LNCaP clone FGC (cell line): ENCODE measurements around the gene SERPINA1.

Source experiments
- DNase-seq: peaks from one replicate; pipeline ENCODE4 v3.0.0-alpha.2; 2011; ENCODE audit warnings: low read depth
- H3K4me3 ChIP-seq: 2 replicates; pipeline ENCODE4 v1.5.1; 2011; ENCODE audit warnings: mild to moderate bottlenecking, low read depth, low read length, control low read depth
- CTCF ChIP-seq: IDR thresholded peaks from 2 replicates; pipeline ENCODE4 v1.5.1; 2012; ENCODE audit warnings: mild to moderate bottlenecking; ENCODE audit not compliant: control insufficient read depth, insufficient read depth; ENCODE audit errors: extremely low read depth

The SERPINA1 gene

GRCh38 chr14:94378527-94379290, 9.7 kb downstream of the SERPINA1 start:
- no peak overlapping the region for H3K4me3 ChIP-seq
- TF ChIP-seq CTCF = no peak
- no peak for DNase-seq

DNA sequence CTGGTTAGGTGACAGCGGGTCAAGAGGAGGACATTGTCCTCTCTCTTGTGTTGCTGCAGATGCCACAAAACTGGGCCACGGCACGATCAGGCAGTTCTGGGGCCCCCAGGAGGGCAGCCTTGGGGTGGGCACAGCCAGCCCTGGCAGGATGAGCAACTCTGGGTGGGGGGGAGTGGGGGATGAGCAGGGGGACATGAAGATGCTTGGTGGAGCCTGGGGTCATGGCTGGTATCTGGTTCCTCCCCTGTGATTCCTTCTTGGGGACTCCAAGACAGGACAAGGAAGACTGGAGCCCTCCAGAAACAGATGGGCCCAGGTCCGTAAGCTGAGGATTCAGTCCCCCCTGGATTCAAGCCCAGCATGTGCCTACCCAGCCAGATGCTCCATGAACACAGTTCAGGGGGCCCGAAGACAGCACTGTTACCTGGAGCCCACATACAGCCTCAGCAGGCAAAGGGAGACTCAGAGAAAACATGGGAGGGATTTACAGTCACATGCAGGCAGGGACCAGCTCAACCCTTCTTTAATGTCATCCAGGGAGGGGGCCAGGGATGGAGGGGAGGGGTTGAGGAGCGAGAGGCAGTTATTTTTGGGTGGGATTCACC, 10.4 kb downstream of the SERPINA1 start:
- TF ChIP-seq CTCF = no peak
- DNase-seq = no peak

GRCh38 chr14:94376976-94377865, 11.2 kb downstream of the SERPINA1 start:
- H3K4me3 ChIP-seq = no peak overlapping the region
- no peak for TF ChIP-seq CTCF
- DNase-seq = no peak

More for the DNA sequence above, 10.4 kb downstream of the SERPINA1 start:
- no peak overlapping the region for H3K4me3 ChIP-seq

DNA sequence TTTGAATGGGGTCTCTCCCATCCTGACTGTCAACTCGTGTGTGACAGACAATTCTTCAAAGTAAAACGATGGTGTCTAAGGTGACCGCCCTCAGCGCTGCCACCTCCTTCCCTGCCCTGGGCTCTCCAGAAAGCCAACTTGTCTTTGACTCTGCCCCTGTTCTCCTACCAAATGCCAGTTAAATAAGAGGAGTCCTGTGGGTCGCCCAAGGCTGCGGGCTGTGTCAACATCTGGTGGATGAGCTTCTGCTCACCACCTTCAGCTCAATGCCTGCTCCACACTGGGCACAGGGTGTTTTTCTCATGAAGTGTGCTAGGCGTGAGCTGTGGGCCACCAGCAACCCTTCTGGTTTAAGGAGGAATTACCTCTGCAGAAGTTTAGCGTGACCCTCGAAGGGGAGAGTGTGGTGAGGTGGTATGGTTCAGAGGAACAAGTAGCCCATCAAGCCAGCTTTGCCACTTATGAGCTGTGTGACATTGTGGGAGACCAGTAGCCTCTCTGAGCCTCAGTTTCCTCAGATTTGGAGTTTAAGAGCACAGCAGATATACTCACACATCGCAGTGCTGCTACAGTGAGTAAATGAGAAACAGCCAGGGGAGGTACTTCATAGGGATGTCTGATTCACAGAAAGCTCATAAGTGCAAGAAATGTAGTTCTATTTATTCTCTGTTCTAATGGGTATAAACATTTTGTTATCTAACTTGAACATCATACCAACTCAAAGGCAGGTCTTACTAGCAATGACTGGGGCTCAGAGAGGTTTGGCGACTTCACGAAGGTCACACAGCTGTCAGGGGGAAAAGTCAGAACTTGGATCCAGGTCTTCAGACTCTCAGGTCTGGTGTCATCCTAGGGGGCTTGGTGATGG, 12.1 kb downstream of the SERPINA1 start:
- no peak for TF ChIP-seq CTCF
- no peak overlapping the region for H3K4me3 ChIP-seq
- DNase-seq = no peak

DNA sequence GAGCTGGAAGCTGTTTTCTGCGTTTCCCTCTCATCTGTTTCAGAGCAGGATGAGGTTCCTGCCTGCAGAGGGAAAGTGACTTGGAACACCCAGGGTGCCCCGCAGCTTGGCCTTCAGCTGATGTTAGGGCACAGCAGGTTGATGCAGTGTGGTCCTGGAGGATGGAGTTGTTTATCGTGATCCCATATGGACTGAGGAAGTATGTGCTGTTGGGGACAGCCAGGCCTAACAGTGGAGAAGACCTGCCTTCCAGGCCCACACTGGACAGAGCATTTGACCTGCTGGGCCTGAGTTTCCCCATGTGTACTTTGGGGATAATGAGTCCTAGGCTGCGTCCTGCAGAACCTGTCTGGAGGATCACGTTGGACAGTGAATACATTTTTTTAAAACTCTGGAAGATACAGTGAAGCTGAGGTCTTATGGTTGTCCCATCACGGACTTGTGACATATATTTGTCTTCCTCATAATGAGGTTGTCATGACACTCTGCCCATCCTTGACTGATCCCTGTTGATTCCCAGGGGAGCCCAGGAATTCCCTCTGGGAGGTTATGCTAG, 12.8 kb downstream of the SERPINA1 start:
- DNase-seq = no peak
- TF ChIP-seq CTCF = no peak
- no peak overlapping the region for H3K4me3 ChIP-seq

DNA sequence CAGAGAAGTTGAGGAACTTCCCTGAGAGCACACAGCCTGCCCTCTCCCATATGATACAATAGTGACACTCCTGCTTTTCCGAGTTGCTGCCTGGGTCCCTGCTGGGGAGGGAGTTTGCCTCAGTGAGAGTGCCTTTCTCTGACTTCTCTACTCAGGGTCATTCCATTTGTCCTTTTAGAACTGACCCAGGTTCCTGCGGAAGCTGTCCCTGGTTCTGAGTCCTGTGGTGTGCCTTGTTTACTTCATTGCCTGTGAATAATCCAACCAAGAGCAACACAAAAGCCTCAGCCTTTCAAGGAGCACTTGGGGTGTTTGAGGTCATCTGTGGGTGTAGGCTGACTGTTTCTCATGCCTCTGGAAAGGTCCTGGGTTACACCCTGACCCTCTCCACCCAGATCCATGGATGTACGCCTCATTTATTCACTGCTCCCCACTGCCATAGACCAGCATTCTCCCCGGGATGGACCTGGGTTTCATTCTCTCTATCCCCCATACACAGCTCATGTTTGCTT, 13.6 kb downstream of the SERPINA1 start:
- H3K4me3 ChIP-seq = no peak overlapping the region
- no peak for DNase-seq
- TF ChIP-seq CTCF = no peak
